Activated T-helper 17 cell treated with anti-CD3 and anti-CD28 coated beads, Interleukin-2, amount 50 U/mL, for 72 hours (primary cell): ENCODE data around the gene ITGA3. TPM values are rescaled to one million over a fixed set of nuclear protein-coding genes. Genes with fewer than 3 reads are reported as not detected.

Experiments used
- ATAC-seq: fragments of 150-1000 bp; cut with Tn5 transposase; replicated peaks from 2 replicates; pipeline ENCODE4 v1.10.0; 2021; ENCODE audit warnings: mild to moderate bottlenecking, moderate library complexity
- H3K27ac Mint-ChIP-seq: one replicate; pipeline ENCODE4 v1.8.0; 2022; ENCODE audit warnings: mixed read lengths
- H3K27me3 Mint-ChIP-seq: one replicate; pipeline ENCODE4 v1.8.0; 2022; ENCODE audit warnings: mixed read lengths
- H3K36me3 Mint-ChIP-seq: one replicate; pipeline ENCODE4 v1.8.0; 2022; ENCODE audit warnings: low read depth, mild to moderate bottlenecking, mixed read lengths
- H3K4me1 Mint-ChIP-seq: one replicate; pipeline ENCODE4 v1.8.0; 2022; ENCODE audit warnings: mixed read lengths
- H3K4me3 Mint-ChIP-seq: one replicate; pipeline ENCODE4 v1.8.0; 2022; ENCODE audit warnings: mild to moderate bottlenecking, mixed read lengths
- H3K9me3 Mint-ChIP-seq: one replicate; pipeline ENCODE4 v1.8.0; 2022; ENCODE audit warnings: mixed read lengths
- total RNA-seq, 2 donors: library from RNA; stranded (reverse); gene quantifications; one replicate each; pipeline ENCODE4 v1.2.3, GENCODE V29; 2022

The ITGA3 gene
- total RNA-seq, result 10 to 100 TPM in 1 of 2 donors, 1 to 10 TPM in 1; 5.3 to 22.2 TPM

- no peaks in the 10 kb centered on the region for H3K9me3 Mint-ChIP-seq
- H3K36me3 Mint-ChIP-seq, result no peaks in the 10 kb centered on the region
- H3K27me3 Mint-ChIP-seq, result no peaks in the 10 kb centered on the region
- peak within 1 kb of the TSS; percentile 86 for H3K27ac Mint-ChIP-seq
- peak; percentile 46 for ATAC-seq
- peaks cover 14% of the 10 kb centered on the region for H3K4me1 Mint-ChIP-seq
- peak within 1 kb of the TSS; percentile 96 for H3K4me3 Mint-ChIP-seq
Measured at GRCh38 chr17:50055426-50056216, at the start of gene ITGA3. TSS of gene ITGA3 (plus strand) at chr17:50056110. CDS start at chr17:50056440, 330 bp downstream.

- peaks cover 4% of the 10 kb centered on the region for H3K9me3 Mint-ChIP-seq
- no peak overlapping the region for H3K27ac Mint-ChIP-seq
- no peaks in the 10 kb centered on the region for H3K4me1 Mint-ChIP-seq
- ATAC-seq, result no peak
- H3K27me3 Mint-ChIP-seq, result peaks cover 42% of the 10 kb centered on the region
- no peak overlapping the region for H3K4me3 Mint-ChIP-seq
- no peaks in the 10 kb centered on the region for H3K36me3 Mint-ChIP-seq
Measured at GRCh38 chr17:50009282-50009681, 46.6 kb upstream of the ITGA3 start.

GRCh38 chr17:50013079-50013478, 42.8 kb upstream of the ITGA3 start:
- Mint-ChIP-seq H3K9me3 (peaks cover 12% of the 10 kb centered on the region), H3K4me3 (no peak overlapping the region), H3K27me3 (peaks cover 41% of the 10 kb centered on the region), H3K4me1 (no peaks in the 10 kb centered on the region), H3K27ac (no peak overlapping the region), H3K36me3 (no peaks in the 10 kb centered on the region)
- no peak for ATAC-seq

- Mint-ChIP-seq H3K4me3 (no peak overlapping the region), H3K4me1 (no peaks in the 10 kb centered on the region), H3K27me3 (peaks cover 38% of the 10 kb centered on the region), H3K9me3 (peaks cover 12% of the 10 kb centered on the region), H3K27ac (no peak overlapping the region), H3K36me3 (no peaks in the 10 kb centered on the region)
- ATAC-seq, result no peak
Measured at GRCh38 chr17:50014471-50015088, 41.3 kb upstream of the ITGA3 start.

GRCh38 chr17:50015146-50015545, 40.8 kb upstream of the ITGA3 start:
- no peak for ATAC-seq
- Mint-ChIP-seq H3K4me1 (no peaks in the 10 kb centered on the region), H3K9me3 (peaks cover 12% of the 10 kb centered on the region), H3K27ac (no peak overlapping the region), H3K27me3 (peaks cover 38% of the 10 kb centered on the region), H3K4me3 (no peak overlapping the region), H3K36me3 (no peaks in the 10 kb centered on the region)

GRCh38 chr17:50018909-50019308, 37.0 kb upstream of the ITGA3 start:
- no peak overlapping the region for H3K4me3 Mint-ChIP-seq
- H3K36me3 Mint-ChIP-seq, result no peaks in the 10 kb centered on the region
- ATAC-seq, result no peak

GRCh38 chr17:50020841-50021599, 34.9 kb upstream of the ITGA3 start:
- no peaks in the 10 kb centered on the region for H3K36me3 Mint-ChIP-seq
- no peaks in the 10 kb centered on the region for H3K9me3 Mint-ChIP-seq
- H3K27ac Mint-ChIP-seq, result no peak overlapping the region
- no peaks in the 10 kb centered on the region for H3K4me1 Mint-ChIP-seq
- ATAC-seq, result no peak
- peaks cover 14% of the 10 kb centered on the region for H3K27me3 Mint-ChIP-seq
- H3K4me3 Mint-ChIP-seq, result no peak overlapping the region

More at GRCh38 chr17:50018909-50019308, 37.0 kb upstream of the ITGA3 start:
- peaks cover 24% of the 10 kb centered on the region for H3K27me3 Mint-ChIP-seq
- H3K27ac Mint-ChIP-seq, result no peak overlapping the region
- peaks cover 8% of the 10 kb centered on the region for H3K9me3 Mint-ChIP-seq
- no peaks in the 10 kb centered on the region for H3K4me1 Mint-ChIP-seq

- no peaks in the 10 kb centered on the region for H3K4me1 Mint-ChIP-seq
- H3K27ac Mint-ChIP-seq, result no peak overlapping the region
- H3K4me3 Mint-ChIP-seq, result no peak overlapping the region
- H3K27me3 Mint-ChIP-seq, result peaks cover 14% of the 10 kb centered on the region
- no peak for ATAC-seq
- H3K36me3 Mint-ChIP-seq, result no peaks in the 10 kb centered on the region
- H3K9me3 Mint-ChIP-seq, result no peaks in the 10 kb centered on the region
Measured at GRCh38 chr17:50021681-50022370, 34.1 kb upstream of the ITGA3 start.

GRCh38 chr17:50022463-50023130, 33.3 kb upstream of the ITGA3 start:
- Mint-ChIP-seq H3K4me3 (no peak overlapping the region), H3K27ac (no peak overlapping the region), H3K4me1 (peaks cover 3% of the 10 kb centered on the region), H3K9me3 (no peaks in the 10 kb centered on the region), H3K36me3 (no peaks in the 10 kb centered on the region), H3K27me3 (peaks cover 17% of the 10 kb centered on the region)
- ATAC-seq, result no peak

GRCh38 chr17:50023520-50023919, 32.4 kb upstream of the ITGA3 start:
- Mint-ChIP-seq H3K4me3 (no peak overlapping the region), H3K9me3 (no peaks in the 10 kb centered on the region), H3K27me3 (peaks cover 25% of the 10 kb centered on the region), H3K4me1 (peaks cover 4% of the 10 kb centered on the region), H3K27ac (no peak overlapping the region), H3K36me3 (no peaks in the 10 kb centered on the region)
- no peak for ATAC-seq

- H3K9me3 Mint-ChIP-seq, result no peaks in the 10 kb centered on the region
- H3K4me1 Mint-ChIP-seq, result peaks cover 4% of the 10 kb centered on the region
- no peak overlapping the region for H3K27ac Mint-ChIP-seq
- ATAC-seq, result no peak
- no peak overlapping the region for H3K4me3 Mint-ChIP-seq
- no peaks in the 10 kb centered on the region for H3K36me3 Mint-ChIP-seq
- H3K27me3 Mint-ChIP-seq, result peaks cover 27% of the 10 kb centered on the region
Measured at GRCh38 chr17:50024808-50025207, 31.1 kb upstream of the ITGA3 start.

GRCh38 chr17:50026046-50026675, 29.7 kb upstream of the ITGA3 start:
- Mint-ChIP-seq H3K4me3 (no peak overlapping the region), H3K9me3 (no peaks in the 10 kb centered on the region), H3K27me3 (peaks cover 26% of the 10 kb centered on the region), H3K4me1 (peaks cover 4% of the 10 kb centered on the region), H3K27ac (no peak overlapping the region), H3K36me3 (no peaks in the 10 kb centered on the region)
- ATAC-seq, result no peak

- H3K36me3 Mint-ChIP-seq, result no peaks in the 10 kb centered on the region
- peaks cover 23% of the 10 kb centered on the region for H3K27me3 Mint-ChIP-seq
- ATAC-seq, result peak; percentile 78
- H3K9me3 Mint-ChIP-seq, result no peaks in the 10 kb centered on the region
- H3K27ac Mint-ChIP-seq, result no peak overlapping the region
- peaks cover 4% of the 10 kb centered on the region for H3K4me1 Mint-ChIP-seq
- H3K4me3 Mint-ChIP-seq, result no peak overlapping the region
Measured at GRCh38 chr17:50026837-50027171, 29.1 kb upstream of the ITGA3 start.
